Measurements from ENCODE around the gene AICDA. TPM values are rescaled to one million over a fixed set of nuclear protein-coding genes. Genes with fewer than 3 reads are reported as not detected.
"Not testable (repeated sequence)": the region's sequence is repeated elsewhere in the genome, so short reads cannot be mapped to it uniquely, and the experiment has no call there.

The AICDA gene
- polyA plus RNA-seq, 1 donor (not counting 4 experiments of a cell fraction or from before 2014, with no cell fraction given): not detected

DNA sequence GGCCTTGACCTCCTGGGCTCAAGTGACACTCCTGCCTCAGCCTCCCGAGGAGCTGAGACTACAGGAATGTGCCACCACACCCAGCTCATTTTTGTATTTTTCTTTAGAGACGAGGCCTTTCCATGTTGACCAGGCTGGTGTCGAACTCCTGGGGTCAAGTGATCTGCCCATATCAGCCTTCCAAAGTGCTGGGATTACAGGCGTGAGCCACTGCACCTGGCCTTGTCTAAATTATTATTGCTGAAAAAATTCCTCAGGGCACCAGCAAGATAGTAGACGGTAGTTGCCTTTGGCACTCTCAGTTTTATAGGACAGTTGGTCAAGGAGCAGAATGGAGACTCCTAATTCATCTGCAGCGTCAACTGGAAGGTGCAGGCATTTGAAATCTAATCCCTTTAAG lies 2.5 kb upstream of the AICDA start:
- H4K20me1 ChIP-seq (ENCODE audit: control insufficient read depth, extremely low read depth, insufficient read depth, low read length): no peaks in the 10 kb centered on the region
- no peak overlapping the region for H2AFZ ChIP-seq (ENCODE audit: control insufficient read depth, low read length)
- H3K4me2 ChIP-seq (ENCODE audit: control insufficient read depth, extremely low read depth, insufficient read depth, low read depth, low read length): no peak overlapping the region
- H3K4me1 ChIP-seq (ENCODE audit: control insufficient read depth, extremely low read depth, insufficient read depth, low read length): peaks cover 5% of the 10 kb centered on the region
- no peak for FAIRE-seq
- dilution Hi-C loops (cut with MboI; ENCODE audit: extremely low pct_ligation_motif_present, low sequenced_read_pairs): no loop called here
- TF ChIP-seq EZH2 (IDR thresholded peaks at IDR 0.05; ENCODE audit: low read length): no peak
- no peak overlapping the region for H3K27ac ChIP-seq (ENCODE audit: control insufficient read depth, insufficient read depth, low read length)
- no peaks in the 10 kb centered on the region for H3K9me3 ChIP-seq (ENCODE audit: control insufficient read depth, low read depth, low read length)
- DNase-seq (ENCODE audit: low read depth, low spot score): no peak
- H3K9me1 ChIP-seq (ENCODE audit: control insufficient read depth, extremely low read depth, insufficient read depth, low read length): no peaks in the 10 kb centered on the region
- no peaks in the 10 kb centered on the region for H3K36me3 ChIP-seq (ENCODE audit: control insufficient read depth in 2 of 2, extremely low read depth in 1 of 2, insufficient read depth in 2 of 2, low read length in 2 of 2)
- no peaks in the 10 kb centered on the region for H3K27me3 ChIP-seq (ENCODE audit: control insufficient read depth, extremely low read depth, insufficient read depth, low read length)
- no peak overlapping the region for H3K4me3 ChIP-seq (ENCODE audit: control insufficient read depth in 2 of 3, extremely low read depth in 1 of 3, insufficient read depth in 2 of 3, low read depth in 1 of 3, low read length in 3 of 3)
- no peaks in the 10 kb centered on the region for H3K79me2 ChIP-seq (ENCODE audit: control insufficient read depth, insufficient read depth, low read length)
- no peak overlapping the region for H3K9ac ChIP-seq (ENCODE audit: control insufficient read depth, extremely low read depth, insufficient read depth, low read length)

DNA sequence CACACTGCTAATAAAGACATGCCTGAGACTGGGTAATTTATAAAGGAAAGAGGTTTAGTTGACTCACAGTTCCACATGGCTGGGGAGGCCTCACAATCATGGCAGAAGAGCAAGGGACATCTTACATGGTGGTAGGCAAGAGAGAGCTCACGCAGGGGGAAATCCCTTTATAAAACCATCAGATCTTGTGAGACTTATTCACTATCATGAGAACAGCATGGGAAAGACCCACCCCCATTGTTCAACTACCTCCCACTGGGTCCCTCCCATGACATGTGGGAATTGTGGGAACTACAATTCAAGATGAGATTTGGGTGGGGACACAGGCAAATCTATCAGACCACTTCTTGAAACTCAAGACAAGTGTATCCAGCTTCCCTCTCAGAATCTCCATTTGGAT lies 1.2 kb upstream of the AICDA start:
- H3K27ac ChIP-seq (ENCODE audit: control insufficient read depth, insufficient read depth, low read length); H3K9ac ChIP-seq (ENCODE audit: control insufficient read depth, extremely low read depth, insufficient read depth, low read length); dilution Hi-C loops (cut with MboI; ENCODE audit: extremely low pct_ligation_motif_present, low sequenced_read_pairs); H3K9me1 ChIP-seq (ENCODE audit: control insufficient read depth, extremely low read depth, insufficient read depth, low read length); H3K9me3 ChIP-seq (ENCODE audit: control insufficient read depth, low read depth, low read length); H3K27me3 ChIP-seq (ENCODE audit: control insufficient read depth, extremely low read depth, insufficient read depth, low read length); H4K20me1 ChIP-seq (ENCODE audit: control insufficient read depth, extremely low read depth, insufficient read depth, low read length); H2AFZ ChIP-seq (ENCODE audit: control insufficient read depth, low read length); H3K4me2 ChIP-seq (ENCODE audit: control insufficient read depth, extremely low read depth, insufficient read depth, low read depth, low read length); H3K4me1 ChIP-seq (ENCODE audit: control insufficient read depth, extremely low read depth, insufficient read depth, low read length); H3K79me2 ChIP-seq (ENCODE audit: control insufficient read depth, insufficient read depth, low read length); FAIRE-seq; H3K4me3 ChIP-seq (ENCODE audit: control insufficient read depth in 2 of 3, extremely low read depth in 1 of 3, insufficient read depth in 2 of 3, low read depth in 1 of 3, low read length in 3 of 3); H3K36me3 ChIP-seq (ENCODE audit: control insufficient read depth in 2 of 2, extremely low read depth in 1 of 2, insufficient read depth in 2 of 2, low read length in 2 of 2); DNase-seq (ENCODE audit: low read depth, low spot score): not testable (repeated sequence)

DNA sequence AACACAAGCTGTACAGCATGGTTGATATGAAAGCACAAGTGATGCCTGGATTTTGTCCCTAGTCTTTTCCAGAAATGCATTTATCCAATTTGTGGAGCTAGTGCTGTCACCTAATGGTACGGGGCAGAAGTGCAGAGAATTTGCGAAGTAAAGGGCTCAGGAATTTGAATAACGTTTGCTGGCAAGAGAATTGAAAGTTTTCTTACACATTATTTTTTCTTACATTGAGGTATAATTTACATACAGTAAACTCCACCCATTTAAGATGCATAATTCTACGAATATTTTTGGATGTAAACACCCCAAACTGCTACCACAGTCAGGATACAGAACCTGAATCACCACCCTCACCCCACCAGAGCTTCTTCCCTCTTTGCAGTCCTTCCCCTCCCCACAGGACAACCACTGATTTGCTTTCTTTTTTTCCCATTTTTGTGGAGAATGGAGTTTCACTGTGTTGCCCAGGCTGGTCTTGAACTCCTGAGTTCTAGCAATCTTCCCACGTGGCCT lies 3.5 kb downstream of the AICDA start:
- TF ChIP-seq, protein P1, sequence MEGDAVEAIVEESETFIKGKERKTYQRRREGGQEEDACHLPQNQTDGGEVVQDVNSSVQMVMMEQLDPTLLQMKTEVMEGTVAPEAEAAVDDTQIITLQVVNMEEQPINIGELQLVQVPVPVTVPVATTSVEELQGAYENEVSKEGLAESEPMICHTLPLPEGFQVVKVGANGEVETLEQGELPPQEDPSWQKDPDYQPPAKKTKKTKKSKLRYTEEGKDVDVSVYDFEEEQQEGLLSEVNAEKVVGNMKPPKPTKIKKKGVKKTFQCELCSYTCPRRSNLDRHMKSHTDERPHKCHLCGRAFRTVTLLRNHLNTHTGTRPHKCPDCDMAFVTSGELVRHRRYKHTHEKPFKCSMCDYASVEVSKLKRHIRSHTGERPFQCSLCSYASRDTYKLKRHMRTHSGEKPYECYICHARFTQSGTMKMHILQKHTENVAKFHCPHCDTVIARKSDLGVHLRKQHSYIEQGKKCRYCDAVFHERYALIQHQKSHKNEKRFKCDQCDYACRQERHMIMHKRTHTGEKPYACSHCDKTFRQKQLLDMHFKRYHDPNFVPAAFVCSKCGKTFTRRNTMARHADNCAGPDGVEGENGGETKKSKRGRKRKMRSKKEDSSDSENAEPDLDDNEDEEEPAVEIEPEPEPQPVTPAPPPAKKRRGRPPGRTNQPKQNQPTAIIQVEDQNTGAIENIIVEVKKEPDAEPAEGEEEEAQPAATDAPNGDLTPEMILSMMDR (optimal IDR thresholded peaks at IDR 0.05 in 1 of 3, IDR thresholded peaks at IDR 0.05 in 1 of 3, conservative IDR thresholded peaks at IDR 0.05 in 1 of 3; ENCODE audit: extremely low read depth in 1 of 3, insufficient read depth in 2 of 3, low read length in 3 of 3): peak; percentile 61 to 82 (median 75)
- TF ChIP-seq EZH2 (IDR thresholded peaks at IDR 0.05; ENCODE audit: low read length): no peak
- H2AFZ ChIP-seq (ENCODE audit: control insufficient read depth, low read length): peak overlapping the region; percentile 14
- H3K27ac ChIP-seq (ENCODE audit: control insufficient read depth, insufficient read depth, low read length): no peak overlapping the region
- dilution Hi-C loops (cut with MboI; ENCODE audit: extremely low pct_ligation_motif_present, low sequenced_read_pairs): no loop called here
- DNase-seq (ENCODE audit: low read depth, low spot score) (no peak), FAIRE-seq (peak; percentile 87)
- no peaks in the 10 kb centered on the region for H3K79me2 ChIP-seq (ENCODE audit: control insufficient read depth, insufficient read depth, low read length)
- H4K20me1 ChIP-seq (ENCODE audit: control insufficient read depth, extremely low read depth, insufficient read depth, low read length): no peaks in the 10 kb centered on the region
- H3K9me3 ChIP-seq (ENCODE audit: control insufficient read depth, low read depth, low read length): no peaks in the 10 kb centered on the region
- no peaks in the 10 kb centered on the region for H3K9me1 ChIP-seq (ENCODE audit: control insufficient read depth, extremely low read depth, insufficient read depth, low read length)
- no peak overlapping the region for H3K4me3 ChIP-seq (ENCODE audit: control insufficient read depth in 2 of 3, extremely low read depth in 1 of 3, insufficient read depth in 2 of 3, low read depth in 1 of 3, low read length in 3 of 3)
- no peaks in the 10 kb centered on the region for H3K4me1 ChIP-seq (ENCODE audit: control insufficient read depth, extremely low read depth, insufficient read depth, low read length)
- no peaks in the 10 kb centered on the region for H3K36me3 ChIP-seq (ENCODE audit: control insufficient read depth in 2 of 2, extremely low read depth in 1 of 2, insufficient read depth in 2 of 2, low read length in 2 of 2)
- no peak overlapping the region for H3K9ac ChIP-seq (ENCODE audit: control insufficient read depth, extremely low read depth, insufficient read depth, low read length)
- H3K4me2 ChIP-seq (ENCODE audit: control insufficient read depth, extremely low read depth, insufficient read depth, low read depth, low read length): peak overlapping the region; percentile 6
- H3K27me3 ChIP-seq (ENCODE audit: control insufficient read depth, extremely low read depth, insufficient read depth, low read length): no peaks in the 10 kb centered on the region

Data from keratinocyte (primary cell).